Measurements from ENCODE around the gene DLGAP1. TPM values are rescaled to one million over a fixed set of nuclear protein-coding genes. Genes with fewer than 3 reads are reported as not detected.

The DLGAP1 gene
- polyA plus RNA-seq, 4 donors, result 3.9 to 7.5 (median 5.2) TPM

- DNase-seq (ENCODE audit: low read depth in 4 of 4, low spot score in 3 of 4), result no peak
Measured at GRCh38 chr18:3875376-3875775, 579.7 kb downstream of the DLGAP1 start.

GRCh38 chr18:3874581-3874980, 580.5 kb downstream of the DLGAP1 start:
- no peak for DNase-seq (ENCODE audit: low read depth in 4 of 4, low spot score in 3 of 4)

GRCh38 chr18:3874125-3874524, 581.0 kb downstream of the DLGAP1 start:
- DNase-seq (ENCODE audit: low read depth in 4 of 4, low spot score in 3 of 4), result no peak

DNA sequence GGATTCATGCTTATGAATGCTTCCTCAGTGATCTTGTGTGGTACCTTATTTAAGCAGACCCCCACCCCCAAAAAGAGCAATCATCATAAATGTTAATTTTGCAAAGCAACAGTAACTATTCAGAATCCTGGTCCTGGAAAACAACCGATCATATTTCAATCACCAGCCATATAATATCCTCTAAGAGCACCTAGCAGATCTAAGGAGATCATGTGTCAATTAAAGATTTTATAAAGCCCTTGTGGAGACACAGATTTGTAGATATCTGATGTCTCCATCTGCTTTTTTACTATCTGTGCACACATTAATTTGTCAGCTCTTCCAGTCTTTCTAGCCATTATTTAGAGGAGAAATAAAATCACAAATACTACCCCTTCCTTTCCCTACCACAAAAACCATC, 581.4 kb downstream of the DLGAP1 start:
- DNase-seq (ENCODE audit: low read depth in 4 of 4, low spot score in 3 of 4), result no peak

GRCh38 chr18:3873211-3873610, 581.9 kb downstream of the DLGAP1 start:
- DNase-seq (ENCODE audit: low read depth in 4 of 4, low spot score in 3 of 4), result no peak

- DNase-seq (ENCODE audit: low read depth in 4 of 4, low spot score in 3 of 4), result no peak
Measured at GRCh38 chr18:3872641-3873040, 582.5 kb downstream of the DLGAP1 start.

DNA sequence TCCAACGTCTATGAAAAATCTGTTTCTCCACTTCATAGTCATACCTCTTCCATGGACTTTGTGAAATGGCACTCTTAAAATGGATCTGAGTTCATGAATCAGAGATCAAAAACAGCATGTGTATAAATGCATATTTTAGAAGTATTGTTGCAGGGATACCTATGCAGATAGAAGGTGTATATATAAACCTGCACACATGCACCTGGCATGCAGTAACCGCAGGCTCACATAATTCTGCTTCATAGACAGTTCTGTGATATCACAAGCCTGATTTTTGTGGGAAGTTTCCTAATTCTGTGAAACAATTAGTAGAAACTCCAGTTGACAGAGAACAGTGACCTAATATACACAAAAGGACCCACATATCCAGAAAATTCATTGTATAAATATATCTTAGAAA, 583.4 kb downstream of the DLGAP1 start:
- DNase-seq (ENCODE audit: low read depth in 4 of 4, low spot score in 3 of 4), result no peak

- no peak for DNase-seq (ENCODE audit: low read depth in 4 of 4, low spot score in 3 of 4)
Measured at GRCh38 chr18:3870914-3871313, 584.2 kb downstream of the DLGAP1 start.

DNA sequence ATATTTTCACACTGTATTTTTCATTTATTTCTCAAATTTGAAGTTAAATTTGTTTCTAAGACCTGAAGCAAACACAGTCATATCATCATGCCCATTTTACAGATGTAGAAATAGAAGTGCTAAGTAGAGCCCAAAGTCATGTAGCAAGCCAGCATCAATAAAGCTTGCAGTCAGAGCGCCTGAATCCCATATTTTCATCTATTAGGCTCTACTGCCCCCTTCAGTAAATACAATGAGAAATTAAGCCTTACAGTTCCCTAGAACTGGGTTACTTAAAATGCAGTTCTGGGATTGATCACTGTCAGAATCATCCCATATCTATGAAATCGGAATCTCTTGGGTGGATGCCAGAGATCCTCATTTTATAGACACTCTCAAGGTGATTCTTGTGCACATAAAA, 585.3 kb downstream of the DLGAP1 start:
- DNase-seq (ENCODE audit: low read depth in 4 of 4, low spot score in 3 of 4), result no peak

- peak in 2 of 4 donors; percentile 20 to 52 for DNase-seq (ENCODE audit: low read depth in 4 of 4, low spot score in 3 of 4)
Measured at GRCh38 chr18:3867864-3868311, 587.2 kb downstream of the DLGAP1 start.

DNA sequence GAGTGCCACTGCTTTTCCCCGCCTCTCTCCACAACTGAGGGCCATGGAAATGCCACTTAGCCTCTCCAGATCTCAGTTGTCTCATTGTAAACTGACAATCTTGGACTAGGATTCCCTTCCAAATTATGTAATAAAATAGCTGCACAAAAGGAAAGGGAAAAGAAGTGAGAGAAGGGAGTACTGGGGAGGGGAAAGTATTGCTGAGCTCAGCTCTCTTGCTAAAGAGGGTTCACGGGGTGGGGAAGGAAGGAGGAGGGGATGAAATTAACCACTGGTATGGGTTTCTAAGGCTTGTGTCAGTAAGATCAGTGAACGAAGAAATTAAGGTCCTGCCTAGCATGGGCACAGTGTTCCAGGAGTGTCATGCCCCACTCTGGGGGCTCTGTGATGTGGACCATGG, 587.9 kb downstream of the DLGAP1 start:
- DNase-seq (ENCODE audit: low read depth in 4 of 4, low spot score in 3 of 4), result no peak

- DNase-seq (ENCODE audit: low read depth in 4 of 4, low spot score in 3 of 4), result no peak
Measured at GRCh38 chr18:3864669-3865298, 590.3 kb downstream of the DLGAP1 start.

- DNase-seq (ENCODE audit: low read depth in 4 of 4, low spot score in 3 of 4), result no peak
Measured at GRCh38 chr18:3863593-3863992, 591.5 kb downstream of the DLGAP1 start.

GRCh38 chr18:3863006-3863405, 592.1 kb downstream of the DLGAP1 start:
- DNase-seq (ENCODE audit: low read depth in 4 of 4, low spot score in 3 of 4), result no peak

GRCh38 chr18:3861495-3861894, 593.6 kb downstream of the DLGAP1 start:
- no peak for DNase-seq (ENCODE audit: low read depth in 4 of 4, low spot score in 3 of 4)

- no peak for DNase-seq (ENCODE audit: low read depth in 4 of 4, low spot score in 3 of 4)
Measured at GRCh38 chr18:3857544-3857943, 597.6 kb downstream of the DLGAP1 start.

DNA sequence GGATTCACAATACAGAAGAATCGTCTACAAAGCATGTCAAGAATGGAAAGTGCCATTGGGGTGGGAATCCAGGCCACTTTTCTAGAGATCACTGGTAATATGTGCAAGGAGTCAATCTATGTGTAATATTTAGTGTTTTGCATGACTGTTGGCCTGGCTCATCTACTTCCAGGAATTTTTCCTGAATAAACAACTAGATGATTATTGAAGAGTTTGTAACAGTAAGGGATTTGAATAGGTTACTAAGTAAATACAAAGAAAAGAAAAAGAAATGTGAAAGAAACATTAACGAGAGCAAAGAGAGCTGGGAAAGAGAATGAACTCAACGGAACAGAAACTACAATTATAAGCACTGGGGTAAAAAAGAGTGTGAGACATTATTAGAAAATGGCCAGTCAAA, 599.1 kb downstream of the DLGAP1 start:
- no peak for DNase-seq (ENCODE audit: low read depth in 4 of 4, low spot score in 3 of 4)

GRCh38 chr18:3852321-3852720, 602.8 kb downstream of the DLGAP1 start:
- no peak for DNase-seq (ENCODE audit: low read depth in 4 of 4, low spot score in 3 of 4)

DNA sequence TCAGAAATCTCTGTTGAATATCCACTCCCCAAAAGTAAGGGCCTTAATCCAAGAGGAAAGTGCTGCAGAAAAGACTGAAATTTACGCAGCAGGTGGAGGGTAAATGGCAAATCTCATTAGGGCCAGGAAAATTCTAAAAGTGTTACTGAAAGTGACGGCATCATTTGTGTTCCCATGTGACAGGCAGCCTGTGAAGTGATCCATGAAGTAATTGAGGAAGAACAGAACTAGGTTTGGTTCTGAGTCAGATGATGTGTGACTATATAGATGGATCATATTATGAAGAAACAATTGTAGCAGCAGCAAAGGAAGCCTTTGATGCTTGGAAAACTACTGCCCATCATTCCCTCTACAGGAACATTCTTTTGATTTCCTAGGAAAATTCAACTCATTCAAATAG, 603.9 kb downstream of the DLGAP1 start:
- no peak for DNase-seq (ENCODE audit: low read depth in 4 of 4, low spot score in 3 of 4)

DNA sequence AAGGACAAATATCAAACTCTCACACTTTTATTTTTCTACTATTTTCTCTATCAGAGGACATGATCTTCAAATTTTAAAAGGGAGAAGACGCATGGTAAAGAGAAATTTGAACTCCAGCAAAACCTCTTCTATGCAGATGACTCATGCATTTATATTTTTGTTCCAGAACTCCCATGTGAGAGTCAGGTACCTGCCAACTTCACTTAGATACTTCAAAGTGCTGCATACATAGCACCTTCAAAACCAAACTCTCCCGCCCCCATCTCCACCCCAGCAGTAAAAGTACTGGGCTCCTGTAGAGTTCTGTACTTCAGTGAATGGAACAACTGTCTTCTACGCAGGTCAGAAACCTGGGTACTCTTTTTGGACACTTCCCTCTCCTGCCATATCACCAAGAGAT, 606.8 kb downstream of the DLGAP1 start:
- DNase-seq (ENCODE audit: low read depth in 4 of 4, low spot score in 3 of 4), result no peak

GRCh38 chr18:3845161-3845560, 609.9 kb downstream of the DLGAP1 start:
- no peak for DNase-seq (ENCODE audit: low read depth in 4 of 4, low spot score in 3 of 4)

- no peak for DNase-seq (ENCODE audit: low read depth in 4 of 4, low spot score in 3 of 4)
Measured at GRCh38 chr18:3842844-3843243, 612.3 kb downstream of the DLGAP1 start.

- no peak for DNase-seq (ENCODE audit: low read depth in 4 of 4, low spot score in 3 of 4)
Measured at GRCh38 chr18:3840766-3841165, 614.3 kb downstream of the DLGAP1 start.
